Fibroblast of gingiva (primary cell): ENCODE data around the gene TMEM214.

ENCODE experiments used
- DNase-seq: peaks from one replicate; pipeline ENCODE4 v3.0.0-alpha.2; 2011; ENCODE audit warnings: low read depth

TMEM214 gene

GRCh38 chr2:27039871-27040270, 7.1 kb downstream of the TMEM214 start:
- DNase-seq: no peak

- no peak for DNase-seq
These were observed 7.5 kb downstream of the TMEM214 start for GRCh38 chr2:27040282-27040681.

GRCh38 chr2:27041752-27042151, 9.0 kb downstream of the TMEM214 start:
- DNase-seq: no peak

GRCh38 chr2:27042159-27042661, 9.4 kb downstream of the TMEM214 start:
- DNase-seq: no peak

GRCh38 chr2:27042985-27043634, 10.3 kb downstream of the TMEM214 start:
- DNase-seq: no peak

- DNase-seq: no peak
These were observed 16.9 kb downstream of the TMEM214 start for GRCh38 chr2:27049422-27050280.

- DNase-seq: peak; percentile 95
These were observed 17.7 kb downstream of the TMEM214 start for GRCh38 chr2:27050281-27050995.

GRCh38 chr2:27050996-27051901, 18.5 kb downstream of the TMEM214 start, which contains the start of gene AGBL5:
Gene AGBL5 (plus strand): TSS chr2:27051668. CDS start chr2:27052959, 1,291 bp downstream.
- DNase-seq: peak; percentile 89

GRCh38 chr2:27051902-27052645, 19.3 kb downstream of the TMEM214 start:
- no peak for DNase-seq

- no peak for DNase-seq
These were observed 20.6 kb downstream of the TMEM214 start for GRCh38 chr2:27053321-27053720.

- no peak for DNase-seq
These were observed 21.0 kb downstream of the TMEM214 start for GRCh38 chr2:27053776-27054175.

GRCh38 chr2:27054721-27055120, 22.0 kb downstream of the TMEM214 start:
- no peak for DNase-seq

GRCh38 chr2:27057184-27057583, 24.4 kb downstream of the TMEM214 start:
- no peak for DNase-seq

GRCh38 chr2:27058210-27058609, 25.4 kb downstream of the TMEM214 start:
- DNase-seq: no peak

- no peak for DNase-seq
These were observed 26.5 kb downstream of the TMEM214 start for GRCh38 chr2:27059141-27059820.

- no peak for DNase-seq
These were observed 27.6 kb downstream of the TMEM214 start for GRCh38 chr2:27060323-27060722.

- DNase-seq: no peak
These were observed 32.4 kb downstream of the TMEM214 start for GRCh38 chr2:27065128-27065527.

- no peak for DNase-seq
These were observed 34.6 kb downstream of the TMEM214 start for GRCh38 chr2:27067385-27067784.

GRCh38 chr2:27069436-27069835, 36.7 kb downstream of the TMEM214 start:
- no peak for DNase-seq

GRCh38 chr2:27069961-27070618, 37.3 kb downstream of the TMEM214 start:
- DNase-seq: no peak
